H1 (cell line): ENCODE results near the gene CPSF2. TPM values are rescaled to one million over a fixed set of nuclear protein-coding genes. Genes with fewer than 3 reads are reported as not detected.

Experiments used
- CTCF ChIA-PET: fragments of 300-600 bp; sonication (Branson Sonifier 250); formaldehyde crosslinking; loops from one replicate; lab custom pipeline; 2021; ENCODE audit not compliant: partially characterized antibody; lab: Charles Lee
- POLR2A ChIA-PET: fragments of 300-600 bp; sonication (Branson Sonifier 250); formaldehyde crosslinking; loops from one replicate; lab custom pipeline; 2021; ENCODE audit warnings: inconsistent platforms; ENCODE audit not compliant: partially characterized antibody; lab: Charles Lee
- DNase-seq, 2 experiments: peaks; one replicate each; pipeline versions ENCODE4 v3.0.0 to v3.0.0-alpha.2; 2010 to 2022; ENCODE audit warnings: low spot score in 2 of 2, low read depth in 1 of 2, mixed read lengths in 1 of 2
- FAIRE-seq: peaks from 2 replicates; lab custom pipeline; 2011; peaks lifted over from hg19 to GRCh38; lab: Jason Lieb, UNC
- H2AFZ ChIP-seq: 2 replicates; pipeline ENCODE4 v1.8.1; 2012; ENCODE audit warnings: low read length, inconsistent platforms
- H2AK5ac ChIP-seq: 2 replicates; pipeline ENCODE4 v1.6.1; 2013; ENCODE audit warnings: low read depth, low read length
- H2BK120ac ChIP-seq: replicated peaks from 2 replicates; pipeline ENCODE3; 2013; ENCODE audit warnings: low read depth, low read length, inconsistent platforms
- H2BK12ac ChIP-seq: 2 replicates; pipeline ENCODE4 v1.6.1; 2013; ENCODE audit warnings: low read depth, low read length
- H2BK15ac ChIP-seq: 2 replicates; pipeline ENCODE4 v1.6.1; 2013; ENCODE audit warnings: low read length
- H2BK20ac ChIP-seq: 2 replicates; pipeline ENCODE4 v1.6.1; 2013; ENCODE audit warnings: low read length
- H2BK5ac ChIP-seq: 2 replicates; pipeline ENCODE4 v1.6.1; 2013; ENCODE audit warnings: low read depth, low read length
- H3K14ac ChIP-seq: 2 replicates; pipeline ENCODE4 v1.6.1; 2013; ENCODE audit warnings: inconsistent platforms; ENCODE audit not compliant: insufficient read length
- H3K18ac ChIP-seq: 2 replicates; pipeline ENCODE4 v1.6.1; 2013; ENCODE audit warnings: low read length; ENCODE audit errors: extremely low read depth
- H3K23ac ChIP-seq: 2 replicates; pipeline ENCODE4 v1.6.1; 2013; ENCODE audit warnings: inconsistent platforms; ENCODE audit not compliant: insufficient read length
- H3K23me2 ChIP-seq: 2 replicates; pipeline ENCODE4 v1.6.1; 2013; ENCODE audit warnings: low read depth, low read length
- H3K27ac ChIP-seq: 2 replicates; pipeline ENCODE4 v1.6.1; 2011; ENCODE audit warnings: low read depth, low read length, inconsistent platforms
- H3K27me3 ChIP-seq, 4 experiments: replicated peaks in 1 of 4; 1 replicate in 1 of 4; 2 replicates in 3 of 4; pipeline versions ENCODE4 v1.6.1 to v1.8.1; 2011 to 2013; ENCODE audit warnings: low read length in 3 of 4, mild to moderate bottlenecking in 3 of 4, inconsistent platforms in 2 of 4, mixed read lengths in 2 of 4, moderate library complexity in 1 of 4; ENCODE audit not compliant: control insufficient read depth in 3 of 4, insufficient read depth in 3 of 4; ENCODE audit errors: extremely low read depth in 1 of 4
- H3K36me3 ChIP-seq, 4 experiments: 2 replicates each; pipeline versions ENCODE4 v1.6.1 to v1.8.1; 2011 to 2013; ENCODE audit warnings: mild to moderate bottlenecking in 4 of 4, low read length in 3 of 4, moderate library complexity in 2 of 4, control low read depth in 1 of 4, inconsistent platforms in 1 of 4; ENCODE audit not compliant: insufficient read depth in 4 of 4, control insufficient read depth in 2 of 4
- H3K4ac ChIP-seq: replicated peaks from 2 replicates; pipeline ENCODE3; 2013; ENCODE audit warnings: low read length, low read depth, mixed read lengths, inconsistent platforms; ENCODE audit not compliant: insufficient read length
- H3K4me1 ChIP-seq, 4 experiments: replicated peaks in 1 of 4; 1 replicate in 1 of 4; 2 replicates in 3 of 4; pipeline versions ENCODE4 v1.6.1 to v1.8.1; 2011 to 2013; ENCODE audit warnings: low read length in 3 of 4, inconsistent platforms in 2 of 4, mixed read lengths in 1 of 4; ENCODE audit not compliant: insufficient read depth in 4 of 4, control insufficient read depth in 3 of 4
- H3K4me2 ChIP-seq, 2 experiments: 2 replicates each; pipeline versions ENCODE4 v1.6.1 to v1.8.1; 2011 to 2013; ENCODE audit warnings: low read depth in 2 of 2, low read length in 2 of 2, control low read depth in 1 of 2, inconsistent platforms in 1 of 2, mild to moderate bottlenecking in 1 of 2; ENCODE audit not compliant: insufficient read depth in 1 of 2
- H3K4me3 ChIP-seq, 4 experiments: fragments of 200-600, 300-600 bp in 1 of 4; sonication (generic), shearing (Covaris generic), sonication (Bioruptor Twin) in 1 of 4; 2 replicates each; pipeline versions ENCODE4 v1.5.1 to v1.8.1; 2011 to 2016; ENCODE audit warnings: low read length in 4 of 4, low read depth in 3 of 4, control low read depth in 2 of 4, inconsistent platforms in 2 of 4, mild to moderate bottlenecking in 2 of 4, mixed read lengths in 1 of 4, moderate library complexity in 1 of 4; ENCODE audit not compliant: insufficient read depth in 2 of 4; ENCODE audit errors: extremely low read depth in 1 of 4
- H3K56ac ChIP-seq: replicated peaks from 2 replicates; pipeline ENCODE3; 2013; ENCODE audit warnings: low read depth, mild to moderate bottlenecking, mixed read lengths, low read length, inconsistent platforms; ENCODE audit not compliant: insufficient read length
- H3K79me1 ChIP-seq: 2 replicates; pipeline ENCODE4 v1.6.1; 2013; ENCODE audit warnings: low read depth, low read length, control low read depth
- H3K79me2 ChIP-seq, 2 experiments: 2 replicates each; pipeline versions ENCODE4 v1.6.1 to v1.8.1; 2012 to 2013; ENCODE audit warnings: low read length in 2 of 2, mild to moderate bottlenecking in 2 of 2, inconsistent platforms in 1 of 2; ENCODE audit not compliant: insufficient read depth in 2 of 2, control insufficient read depth in 1 of 2
- H3K9ac ChIP-seq, 4 experiments: replicated peaks in 1 of 4; 1 replicate in 1 of 4; 2 replicates in 3 of 4; pipeline versions ENCODE4 v1.6.1 to v1.8.1; 2011 to 2013; ENCODE audit warnings: low read depth in 3 of 4, low read length in 3 of 4, control low read depth in 2 of 4, mild to moderate bottlenecking in 2 of 4, moderate library complexity in 2 of 4, inconsistent platforms in 1 of 4; ENCODE audit errors: extremely low read depth in 1 of 4
- H3K9me3 ChIP-seq, 2 experiments: 2 replicates each; pipeline versions ENCODE4 v1.6.1 to v1.8.1; 2012 to 2013; ENCODE audit warnings: mild to moderate bottlenecking in 2 of 2, moderate library complexity in 2 of 2, control low read depth in 1 of 2, inconsistent platforms in 1 of 2, low read depth in 1 of 2, low read length in 1 of 2, mixed read lengths in 1 of 2; ENCODE audit not compliant: insufficient read depth in 2 of 2
- H4K20me1 ChIP-seq, 2 experiments: replicated peaks in 1 of 2; 2 replicates each; pipeline versions ENCODE3 to v1.8.1; 2011 to 2013; ENCODE audit warnings: inconsistent platforms in 2 of 2, low read length in 2 of 2, mild to moderate bottlenecking in 1 of 2; ENCODE audit not compliant: insufficient read depth in 2 of 2, control insufficient read depth in 1 of 2
- H4K5ac ChIP-seq: 2 replicates; pipeline ENCODE4 v1.6.1; 2013; ENCODE audit warnings: low read length, low read depth, mixed read lengths, inconsistent platforms; ENCODE audit not compliant: insufficient read length
- H4K8ac ChIP-seq: 2 replicates; pipeline ENCODE4 v1.8.0; 2013; ENCODE audit warnings: mild to moderate bottlenecking, moderate library complexity, low read length, inconsistent platforms; ENCODE audit not compliant: insufficient read depth; ENCODE audit errors: extremely low read depth
- H4K91ac ChIP-seq: replicated peaks from 2 replicates; pipeline ENCODE3; 2013; ENCODE audit warnings: low read length, mixed read lengths, inconsistent platforms; ENCODE audit not compliant: insufficient read length
- BACH1 ChIP-seq: IDR thresholded peaks from 2 replicates; pipeline ENCODE4 v1.6.1; 2012; ENCODE audit warnings: low read length, improper control_type of control experiment
- BCL11A ChIP-seq, 2 experiments: IDR thresholded peaks; one replicate each; pipeline ENCODE4 v1.6.1; 2011; ENCODE audit warnings: low read depth in 2 of 2, low read length in 2 of 2, mild to moderate bottlenecking in 2 of 2
- CHD1 ChIP-seq: IDR thresholded peaks from 2 replicates; pipeline ENCODE4 v1.6.1; 2012; ENCODE audit warnings: low read depth, low read length, improper control_type of control experiment
- HDAC2 ChIP-seq, 2 experiments: fragments of 300-600 bp in 1 of 2; sonication (generic) in 1 of 2; IDR thresholded peaks; 2 replicates each; pipeline ENCODE4 v1.6.1; 2011 to 2012; ENCODE audit warnings: low read depth in 2 of 2, low read length in 2 of 2, mild to moderate bottlenecking in 2 of 2, moderate library complexity in 2 of 2, borderline replicate concordance in 1 of 2, inconsistent platforms in 1 of 2
- KDM1A ChIP-seq: fragments of 200-600, 300-600 bp; sonication (generic); IDR thresholded peaks from 2 replicates; pipeline ENCODE4 v1.7.1; 2016; ENCODE audit warnings: mild to moderate bottlenecking, low read length, borderline replicate concordance
- MAX ChIP-seq: IDR thresholded peaks from 2 replicates; pipeline ENCODE4 v1.6.1; 2012; ENCODE audit warnings: inconsistent platforms
- NANOG ChIP-seq: IDR thresholded peaks from 2 replicates; pipeline ENCODE4 v1.6.1; 2011; ENCODE audit warnings: low read length, low read depth, mild to moderate bottlenecking, inconsistent platforms; ENCODE audit not compliant: insufficient read depth, poor library complexity, severe bottlenecking
- POLR2AphosphoS5 ChIP-seq: IDR thresholded peaks from 2 replicates; pipeline ENCODE4 v1.6.1; 2011; ENCODE audit warnings: low read depth, low read length
- RBBP5 ChIP-seq: IDR thresholded peaks from 2 replicates; pipeline ENCODE4 v1.7.1; 2012; ENCODE audit warnings: low read depth, mild to moderate bottlenecking, inconsistent platforms, low read length, moderate library complexity, borderline replicate concordance
- SIX5 ChIP-seq: IDR thresholded peaks from 2 replicates; pipeline ENCODE4 v1.6.1; 2011; ENCODE audit warnings: mild to moderate bottlenecking, low read depth, low read length
- SP2 ChIP-seq: IDR thresholded peaks from 2 replicates; pipeline ENCODE4 v1.6.1; 2012; ENCODE audit warnings: mild to moderate bottlenecking, low read length, inconsistent platforms
- SUZ12 ChIP-seq: fragments of 200-600 bp; sonication (generic); IDR thresholded peaks from 2 replicates; pipeline ENCODE4 v1.6.1; 2012; ENCODE audit warnings: mild to moderate bottlenecking, inconsistent platforms, low read length, moderate library complexity, mixed read lengths
- USF2 ChIP-seq: IDR thresholded peaks from 2 replicates; pipeline ENCODE4 v1.6.1; 2011; ENCODE audit warnings: low read length, improper control_type of control experiment
- WGBS, 2 experiments: shearing (Covaris generic) in 1 of 2; methylation state at CpG; one replicate each; pipeline versions ENCODE4 v1.1.6 to v1.1.7; 2013 to 2015; ENCODE audit warnings: low lambda C conversion rate in 2 of 2, mixed read lengths in 2 of 2, inconsistent platforms in 1 of 2, low coverage in 1 of 2, missing lambda C conversion rate in 1 of 2; ENCODE audit not compliant: insufficient replicate concordance in 2 of 2, insufficient coverage in 1 of 2, insufficient read length in 1 of 2; ENCODE audit errors: extremely low coverage in 1 of 2, missing lambda C conversion rate in 1 of 2; 5-methylcytosine and 5-hydroxymethylcytosine counted together
- polyA plus RNA-seq, 7 experiments: library from polyadenylated mRNA; depleted of rRNA in 3 of 7; stranded (reverse) in 5 of 7; unstranded in 2 of 7; fragments of >200 nt in 5 of 7; fragments of 200-250 nt in 2 of 7; gene quantifications; 1 replicate in 5 of 7; 2 replicates in 1 of 7; 4 replicates in 1 of 7; pipeline versions ENCODE4 v1.2.1 to v1.2.3, GENCODE V29; 2011 to 2013; ENCODE audit warnings: missing spikeins in 2 of 7, mixed read lengths in 2 of 7
- total RNA-seq: library from RNA; stranded (reverse); fragmentation: NEBNext Ultra II Directional; extraction: Animal tissue kit (Norgen Biotek cat#: 25700); gene quantifications from 2 replicates; pipeline ENCODE4 v1.2.1, GENCODE V29; 2021

CPSF2 gene
- total and polyA plus RNA-seq, 2 of the 8 experiments (the other 6 are each of a cell fraction or from before 2014, with no cell fraction given) = 11.3 to 130 TPM

- Histone ChIP-seq H3K79me1 (no peaks in the 10 kb centered on the region), H4K8ac (no peak overlapping the region), H4K20me1 (no peaks in the 10 kb centered on the region), H3K23me2 (no peaks in the 10 kb centered on the region), H3K27ac (no peak overlapping the region), H2BK15ac (no peak overlapping the region), H2BK20ac (no peak overlapping the region), H2BK5ac (no peak overlapping the region), H2AFZ (no peak overlapping the region), H3K14ac (no peak overlapping the region), H4K91ac (no peak overlapping the region), H3K4me3 (no peak overlapping the region), H3K18ac (no peak overlapping the region), H3K56ac (no peak overlapping the region), H3K23ac (no peak overlapping the region), H2AK5ac (no peak overlapping the region), H2BK120ac (no peak overlapping the region), H3K27me3 (no peaks in the 10 kb centered on the region), H3K4me2 (no peak overlapping the region), H3K9ac (no peak overlapping the region), H4K5ac (no peak overlapping the region), H3K79me2 (no peaks in the 10 kb centered on the region), H3K36me3 (no peaks in the 10 kb centered on the region), H2BK12ac (no peak overlapping the region), H3K9me3 (no peaks in the 10 kb centered on the region), H3K4ac (no peak overlapping the region), H3K4me1 (no peaks in the 10 kb centered on the region)
- no peak for DNase-seq
- WGBS, 2 experiments = 56% methylated on average over 2 of the region's 2 CpGs; no CpG with 5 or more reads in 1 of the 2 experiments
- FAIRE-seq = no peak
- CTCF ChIA-PET = interaction anchor here (0.6 to 1.5 kb wide), 2 partner anchors 156 to 179 kb away, joined by 5 to 6 read pairs; no protein-coding TSS in a partner anchor
- POLR2A ChIA-PET = interaction anchor here (0.7 to 1.3 kb wide), 2 partner anchors 17 to 99 kb away, joined by 3 to 4 read pairs; no protein-coding TSS in a partner anchor
- TF ChIP-seq SUZ12 (no peak), KDM1A (no peak), SIX5 (no peak), MAX (no peak), CHD1 (no peak), POLR2AphosphoS5 (no peak), SP2 (no peak), RBBP5 (no peak), BCL11A (IDR thresholded peaks at IDR 0.05; ENCODE audit: low read depth in 2 of 2, low read length in 2 of 2) (no peak), USF2 (no peak), BACH1 (no peak), NANOG (no peak), HDAC2 (IDR thresholded peaks at IDR 0.05; ENCODE audit: borderline replicate concordance in 1 of 2, low read depth in 2 of 2, low read length in 2 of 2) (no peak)
Measured at GRCh38 chr14:92173668-92174067, 51.9 kb downstream of the CPSF2 start.
